GM21723 (cell line): ENCODE results near the gene NT5DC1.
"Not testable (repeated sequence)": the region's sequence is repeated elsewhere in the genome, so short reads cannot be mapped to it uniquely, and the experiment has no call there.

Experiments used
- ATAC-seq: cut with Tn5 transposase; IDR thresholded peaks from one replicate; pipeline ENCODE4 v1.9.1; 2021; ENCODE audit warnings: mild to moderate bottlenecking, moderate library complexity; ENCODE audit not compliant: unreplicated experiment

NT5DC1 gene

DNA sequence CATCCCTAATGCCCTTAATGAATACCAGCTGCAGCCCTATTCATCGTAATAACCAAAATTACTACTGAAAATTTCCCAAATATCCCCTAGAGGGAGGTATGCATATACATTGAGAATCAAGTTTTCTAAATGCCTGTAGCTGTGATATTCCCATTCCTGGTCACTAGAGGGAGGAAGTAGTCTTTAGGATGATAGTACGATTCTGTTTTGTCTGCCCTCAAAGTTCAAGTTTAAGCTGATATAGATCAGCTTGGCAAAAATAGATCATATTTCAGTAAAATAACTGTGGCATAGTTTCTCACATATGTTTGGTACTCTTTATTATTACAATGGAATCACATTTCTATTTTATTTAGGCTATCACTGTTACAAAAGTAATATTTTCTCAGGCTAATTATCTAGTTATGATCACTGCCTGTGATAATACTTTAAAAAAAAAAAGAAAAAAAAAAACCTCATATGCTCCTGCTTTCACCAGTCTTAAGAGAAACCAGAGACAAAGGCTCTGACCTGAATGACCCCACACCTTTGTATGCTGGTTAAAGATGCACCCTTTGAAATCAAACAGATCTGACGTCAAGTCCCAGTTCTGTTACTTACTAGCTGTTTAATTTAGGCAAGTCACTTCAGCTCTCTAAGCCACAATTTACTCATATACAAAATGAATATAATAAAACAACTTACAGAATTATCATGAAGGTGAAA is 168.1 kb downstream of the NT5DC1 start:
- peak; percentile 85 for ATAC-seq

DNA sequence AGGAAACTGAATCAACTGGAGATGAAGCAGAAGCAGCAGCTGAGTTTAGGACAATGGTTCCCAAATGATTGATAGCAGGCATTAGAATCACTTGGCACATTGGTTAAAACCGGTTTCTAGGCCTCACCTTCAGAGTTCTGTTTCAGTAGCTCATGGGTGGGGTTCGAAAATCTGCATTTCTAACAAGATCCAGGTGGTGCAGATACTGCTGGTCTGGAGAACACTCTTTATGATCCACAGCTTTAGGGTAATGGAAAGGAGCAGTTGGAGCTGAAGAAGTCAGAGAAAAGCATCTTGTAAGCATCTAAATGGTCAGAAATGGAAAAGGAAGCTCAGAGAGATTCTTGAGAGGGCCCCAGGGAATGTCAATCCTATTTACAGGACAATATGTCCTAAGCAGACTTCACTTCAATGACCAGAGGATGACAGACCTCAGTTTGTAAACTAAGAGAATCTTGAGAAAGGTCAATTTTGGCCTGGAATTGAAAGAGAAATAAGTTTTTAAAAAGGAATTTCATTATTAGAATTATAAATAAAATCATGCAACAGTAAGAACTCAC is 170.6 kb downstream of the NT5DC1 start:
- no peak for ATAC-seq

DNA sequence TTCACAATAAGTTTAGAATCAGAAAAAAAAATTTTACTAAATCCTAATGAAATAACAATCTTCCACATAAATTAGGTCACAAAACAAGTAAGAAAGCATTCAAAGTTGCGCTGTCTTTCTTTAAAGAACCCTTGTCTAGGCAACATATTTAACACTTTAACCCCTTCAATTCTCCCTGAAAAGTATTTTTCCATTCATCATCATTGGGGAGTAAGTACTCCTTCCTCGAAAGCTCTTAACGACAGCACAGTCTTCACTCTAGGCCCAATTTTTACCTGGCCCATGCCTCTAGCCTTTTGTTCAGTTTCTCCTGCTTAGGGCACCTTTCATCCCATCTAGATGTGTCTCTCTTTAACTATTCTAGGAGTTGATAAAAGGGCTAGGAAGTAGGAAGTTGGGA is 176.5 kb downstream of the NT5DC1 start:
- ATAC-seq: no peak

DNA sequence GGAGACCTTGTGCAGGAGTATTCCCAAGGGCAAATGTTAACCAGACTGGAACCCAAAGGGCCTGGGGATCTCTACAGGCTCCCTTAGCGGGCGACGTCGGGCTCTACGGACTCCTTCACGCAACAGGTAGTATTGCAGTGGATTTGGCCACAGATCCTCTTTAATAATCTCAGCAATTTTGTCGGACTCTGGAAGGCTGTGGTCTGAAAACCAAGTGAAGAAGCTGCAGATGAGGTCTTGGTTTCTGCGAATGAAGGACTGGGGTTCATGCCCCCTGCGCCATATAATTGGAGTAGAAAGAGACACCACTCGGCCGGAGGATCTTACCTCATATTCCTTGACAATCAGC is 177.8 kb downstream of the NT5DC1 start:
- no peak for ATAC-seq

DNA sequence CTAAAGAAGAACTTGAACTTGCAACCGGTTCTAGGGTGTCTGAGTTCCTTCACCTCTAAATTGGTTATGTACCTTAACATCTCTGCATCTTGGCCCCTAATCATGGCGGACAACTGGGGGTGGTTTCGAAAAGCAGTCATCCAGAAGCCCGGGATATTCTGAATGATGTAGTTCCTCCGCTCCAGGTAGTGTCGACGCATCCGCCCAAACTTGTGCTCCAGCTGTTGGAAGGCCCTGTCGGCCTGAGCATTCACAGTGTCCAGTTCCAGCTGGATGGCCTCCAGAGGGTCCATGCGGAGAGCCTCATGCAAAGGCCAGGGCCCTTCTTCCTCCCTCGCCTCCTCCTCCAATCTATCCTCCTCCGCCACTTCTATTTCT is 178.2 kb downstream of the NT5DC1 start:
- ATAC-seq: no peak

DNA sequence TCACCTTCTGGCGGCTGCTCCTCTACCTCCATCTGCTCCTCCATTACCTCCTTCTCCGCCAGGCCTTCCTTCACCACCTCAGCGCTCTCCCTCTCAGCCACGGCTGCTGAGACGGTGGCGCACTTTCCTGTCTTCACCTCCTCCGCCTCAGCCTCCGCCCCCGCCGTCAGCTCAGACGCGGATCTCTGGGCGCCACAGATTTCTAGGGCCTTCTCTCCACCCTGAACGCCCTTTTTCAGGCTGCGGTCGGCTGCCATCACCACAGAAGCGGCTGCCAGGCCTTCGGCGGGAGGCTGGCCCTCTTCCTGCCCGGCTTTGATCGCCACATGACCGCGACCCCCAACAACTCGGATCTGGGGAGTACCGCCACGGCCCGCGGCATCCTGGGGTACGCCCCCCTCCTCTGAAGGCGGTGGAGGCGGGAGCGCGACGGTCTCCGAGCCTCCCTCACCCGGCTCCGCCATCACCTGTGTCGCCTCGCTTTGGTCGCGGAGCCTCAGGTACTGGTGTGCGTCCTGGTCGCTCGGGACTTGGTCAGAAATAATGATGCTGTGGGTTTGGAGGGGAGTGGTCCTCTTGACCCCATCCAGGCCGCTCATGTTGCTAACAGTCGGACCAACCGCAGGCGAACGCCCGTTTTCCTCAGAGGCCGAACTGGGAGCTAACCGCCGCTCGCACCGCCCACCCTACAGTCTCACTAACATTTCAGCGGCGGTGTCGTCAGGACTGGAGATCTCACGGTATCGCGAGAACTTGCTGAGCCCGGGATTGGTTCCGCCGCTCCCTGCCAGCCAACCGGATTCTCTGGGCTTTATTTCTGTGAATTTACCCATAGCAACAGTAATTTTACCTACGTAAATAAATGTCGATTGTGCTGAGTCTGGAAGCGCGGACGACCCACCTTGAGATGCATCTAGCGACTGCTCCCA is 178.8 kb downstream of the NT5DC1 start, which contains the start of gene TSPYL1:
TSS of gene TSPYL1 (minus strand) at position 699 of the 929 bp plus-strand sequence. CDS start at position 599, 100 bp downstream.
- peak; percentile 95 for ATAC-seq

DNA sequence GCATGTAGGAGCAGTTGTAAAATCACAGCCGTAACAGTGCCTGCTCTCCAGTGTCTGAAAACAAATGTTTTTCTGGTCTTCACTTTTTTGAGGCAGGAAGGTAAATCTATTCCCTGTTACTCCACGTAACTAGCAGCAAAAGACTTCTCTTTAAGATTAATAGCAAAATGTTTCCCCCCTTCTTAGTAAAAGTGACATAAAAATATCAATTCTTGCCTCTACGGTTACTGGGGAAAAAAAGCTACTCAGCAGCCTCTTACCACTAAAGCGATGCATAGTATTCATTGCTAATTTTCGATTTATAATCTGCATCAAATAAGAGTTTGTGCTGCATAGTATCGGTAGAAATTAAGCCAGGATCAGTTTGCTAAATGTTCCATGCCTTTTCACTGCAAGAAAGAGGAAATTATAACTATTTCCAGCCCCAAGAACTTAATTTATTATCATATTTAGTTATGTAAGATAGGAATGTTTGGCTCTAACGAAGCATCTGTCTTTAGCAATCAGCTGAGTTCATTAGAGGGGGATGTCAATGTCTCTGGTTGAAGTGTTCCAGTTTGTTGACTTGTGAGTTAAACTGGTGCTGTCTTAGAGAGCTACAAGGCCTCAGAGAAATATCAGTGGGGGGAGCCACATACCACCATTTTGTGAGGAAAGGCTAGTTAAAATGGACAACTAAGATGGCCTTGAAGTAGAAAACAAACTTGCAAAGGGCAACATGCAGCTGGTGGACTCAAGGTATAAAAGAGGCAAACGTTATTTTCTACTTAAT is 179.7 kb downstream of the NT5DC1 start:
- no peak for ATAC-seq

DNA sequence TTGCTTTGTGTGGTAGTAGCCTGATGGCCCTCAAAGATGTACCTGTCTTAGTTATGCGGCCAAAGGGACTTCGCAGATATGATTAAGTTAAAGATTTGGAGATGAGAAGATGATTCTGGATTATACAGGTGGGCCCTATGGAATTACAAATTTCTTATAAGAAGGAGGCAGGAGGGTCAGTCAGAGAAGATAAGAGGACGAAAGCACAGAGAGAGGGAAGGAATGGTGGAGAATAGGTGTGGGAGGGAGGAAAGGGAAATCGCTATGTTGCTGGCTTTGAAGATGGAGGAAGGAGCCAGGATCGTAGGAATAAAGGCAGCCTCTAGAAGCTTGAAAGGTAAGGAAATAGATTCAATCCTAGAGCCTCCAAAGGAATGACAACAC is 180.3 kb downstream of the NT5DC1 start:
- ATAC-seq: no peak

DNA sequence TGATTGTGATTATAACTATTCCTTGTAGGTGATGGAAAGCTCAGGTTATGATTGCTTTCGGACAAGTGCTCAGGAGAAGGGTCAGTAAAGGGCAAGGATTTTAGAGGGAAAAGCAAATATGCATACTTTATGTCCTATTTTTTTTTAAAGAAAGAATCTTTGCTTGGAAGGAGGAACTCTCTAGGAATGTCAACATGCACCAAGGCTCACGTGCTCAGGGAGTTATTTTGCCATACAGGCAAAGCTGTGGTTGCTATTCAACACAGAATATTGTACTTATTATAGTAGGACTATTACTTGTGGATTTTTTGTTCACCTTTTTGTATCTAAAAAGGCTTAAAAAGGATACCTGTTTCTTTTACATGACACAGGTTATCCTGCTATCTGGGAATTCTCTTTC is 182.0 kb downstream of the NT5DC1 start:
- no peak for ATAC-seq

DNA sequence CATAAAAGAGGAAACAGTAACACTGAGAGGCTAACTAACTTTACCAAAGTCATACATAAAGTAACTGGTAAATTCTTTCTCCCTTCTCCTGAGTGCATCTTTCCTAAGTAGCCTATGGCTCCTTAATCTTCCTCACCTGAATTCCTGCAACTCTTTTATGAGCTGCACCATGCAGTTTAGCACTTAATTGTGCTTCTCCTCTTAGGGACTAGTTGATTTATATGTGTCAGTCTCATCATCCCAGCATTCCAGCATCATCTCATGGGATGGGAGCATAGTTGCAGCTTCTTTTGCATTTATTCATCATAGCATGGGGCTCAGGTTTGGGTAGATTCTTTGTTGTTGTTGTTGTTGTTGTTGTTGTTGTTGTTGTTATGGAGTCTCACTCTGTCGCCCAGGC is 182.5 kb downstream of the NT5DC1 start:
- no peak for ATAC-seq

DNA sequence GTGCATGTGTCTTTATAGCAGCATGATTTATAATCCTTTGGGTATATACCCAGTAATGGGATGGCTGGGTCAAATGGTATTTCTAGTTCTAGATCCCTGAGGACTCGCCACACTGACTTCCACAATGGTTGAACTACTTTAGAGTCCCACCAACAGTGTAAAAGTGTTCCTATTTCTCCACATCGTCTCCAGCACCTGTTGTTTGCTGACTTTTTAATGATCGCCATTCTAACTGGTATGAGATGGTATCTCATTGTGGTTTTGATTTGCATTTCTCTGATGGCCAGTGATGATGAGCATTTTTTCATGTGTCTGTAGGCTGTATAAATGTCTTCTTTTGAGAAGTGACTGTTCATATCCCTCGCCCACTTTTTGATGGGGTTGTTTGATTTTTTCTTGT is 184.3 kb downstream of the NT5DC1 start:
- not testable (repeated sequence) for ATAC-seq

DNA sequence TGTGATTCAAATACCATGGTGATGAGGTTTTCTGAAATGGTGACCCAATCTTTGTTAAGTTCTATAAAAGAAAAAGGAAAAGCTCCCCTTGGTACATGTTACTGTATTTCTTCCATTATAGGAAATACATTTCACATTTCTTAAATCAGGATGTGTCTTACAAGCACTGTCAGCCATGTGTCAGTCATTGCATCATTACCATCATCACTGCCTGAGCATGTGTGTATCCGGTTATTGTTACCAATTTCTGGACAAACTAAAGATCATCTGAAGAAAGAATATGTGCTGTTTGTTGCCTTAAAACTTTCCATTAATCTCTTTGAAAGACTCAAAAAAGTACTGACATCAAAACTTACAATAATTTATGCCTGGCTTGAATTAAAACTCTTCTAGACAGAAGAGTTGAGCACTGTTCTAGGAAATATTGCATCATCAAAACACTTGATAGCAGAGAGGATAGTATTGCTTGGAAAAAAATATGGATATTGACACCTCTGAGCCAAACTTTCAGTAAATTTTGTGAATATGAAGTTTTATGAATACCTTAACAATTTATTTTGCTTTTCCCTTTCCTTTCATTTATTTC is 186.2 kb downstream of the NT5DC1 start:
- no peak for ATAC-seq

DNA sequence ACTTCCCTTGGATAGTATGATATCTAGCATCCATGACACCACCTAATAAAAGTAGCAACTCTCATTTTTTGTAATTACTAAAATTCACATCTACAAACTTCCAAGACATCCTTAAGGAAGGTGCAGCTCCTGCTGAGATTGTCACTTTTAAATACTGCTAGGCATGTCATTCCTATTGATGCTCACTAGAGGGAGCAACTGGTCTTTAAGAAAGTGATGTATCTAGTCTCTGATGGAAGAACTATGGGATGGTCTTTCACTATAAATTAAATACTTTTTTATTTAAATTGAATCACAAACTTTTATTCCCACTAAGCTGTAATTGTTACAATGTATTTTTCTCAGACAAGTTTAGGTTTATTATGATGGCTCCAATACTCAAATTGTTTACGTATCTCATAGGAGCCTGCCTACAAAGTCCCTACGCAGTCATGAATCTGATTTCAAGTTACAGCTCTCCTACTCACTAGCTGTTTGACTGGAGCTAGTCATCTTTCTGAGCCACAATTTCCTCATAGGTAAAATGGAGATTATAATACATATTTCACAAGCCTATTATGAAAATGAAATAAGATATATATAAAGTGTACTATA is 187.1 kb downstream of the NT5DC1 start:
- ATAC-seq: peak; percentile 79

DNA sequence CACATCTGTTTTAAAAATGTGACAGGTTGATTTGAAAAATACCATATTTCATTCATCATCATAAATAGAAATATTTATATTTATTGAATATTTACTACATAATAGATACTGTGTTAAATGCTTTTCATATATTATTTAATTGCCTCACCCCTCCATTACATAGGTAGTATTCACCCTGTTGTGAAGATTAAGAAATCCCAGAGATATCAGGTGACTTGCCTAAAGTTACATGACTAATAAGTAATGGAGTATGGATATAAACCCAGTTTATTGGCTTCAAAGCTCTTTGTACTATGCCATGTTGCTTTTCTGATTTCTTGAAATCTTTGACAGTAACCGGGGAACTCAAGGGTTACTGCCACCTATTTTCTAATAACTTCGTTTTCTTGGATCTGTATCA is 189.2 kb downstream of the NT5DC1 start:
- ATAC-seq: no peak

DNA sequence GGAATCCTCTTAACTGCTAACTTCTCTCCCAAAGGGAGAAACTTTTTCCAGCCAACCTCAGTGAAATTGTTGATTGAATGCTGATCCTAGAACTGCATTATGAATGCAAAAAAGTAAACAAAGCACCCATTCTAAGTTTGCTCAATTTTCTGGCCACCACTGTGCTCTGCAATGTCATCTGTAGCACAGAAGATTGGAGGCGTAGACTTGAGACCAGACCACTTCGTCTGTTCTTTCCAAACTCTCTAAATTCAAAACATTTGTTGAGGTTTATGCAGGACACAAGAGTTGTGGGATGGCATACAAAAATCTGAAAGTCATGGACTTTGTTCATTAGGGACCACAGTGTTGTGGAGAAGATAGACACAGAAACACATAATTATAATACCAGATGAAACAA is 190.1 kb downstream of the NT5DC1 start:
- no peak for ATAC-seq

DNA sequence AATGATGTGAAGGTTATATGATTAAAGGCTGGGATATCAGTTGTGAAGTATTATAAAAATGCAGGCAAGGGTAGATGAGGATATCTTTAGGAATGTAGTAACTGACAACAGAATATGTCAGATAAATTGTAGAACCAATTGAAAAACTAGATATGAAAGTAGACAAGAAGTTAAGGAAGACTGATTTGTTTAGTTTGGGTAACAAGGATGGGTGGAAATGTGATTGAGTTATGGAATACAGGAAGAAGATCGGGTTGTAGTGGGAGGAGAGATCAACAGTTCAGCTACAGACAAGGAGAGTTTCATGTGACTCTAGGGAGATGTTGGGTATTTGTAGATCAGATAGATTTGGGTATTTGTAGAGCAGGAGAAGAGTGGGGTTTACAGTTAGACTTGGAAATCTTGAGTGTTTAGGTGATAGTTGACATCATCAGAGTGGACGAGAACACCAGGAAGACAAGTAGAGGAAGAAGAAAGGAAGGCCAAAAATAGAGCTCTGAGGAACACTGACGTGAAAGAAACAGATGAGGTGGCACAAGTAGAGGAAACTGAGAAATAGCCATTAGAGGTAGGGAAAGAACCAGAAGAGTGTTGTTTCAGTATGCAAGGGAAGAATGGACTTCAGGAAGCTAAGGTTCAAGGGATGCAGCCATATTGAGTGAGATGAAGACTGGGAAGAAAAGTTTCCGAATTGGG is 191.2 kb downstream of the NT5DC1 start:
- ATAC-seq: no peak

DNA sequence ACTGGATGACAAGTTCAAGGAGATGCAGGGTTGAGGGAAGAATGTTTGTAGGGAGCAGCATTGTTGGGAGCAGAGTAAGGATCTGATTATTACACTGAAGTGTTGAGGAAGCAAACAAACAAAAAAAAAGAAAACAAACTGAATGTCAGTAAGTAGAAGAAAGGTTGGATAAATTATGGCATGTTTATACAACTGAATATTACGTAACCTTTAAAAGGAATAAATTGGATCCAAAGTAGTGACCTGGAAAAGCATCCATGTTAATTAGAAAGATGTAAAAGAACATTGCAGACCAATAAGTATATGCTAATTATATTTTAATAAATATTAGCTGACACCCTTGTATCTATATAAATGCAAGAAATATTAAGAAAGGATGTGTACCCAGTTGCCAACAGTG is 191.9 kb downstream of the NT5DC1 start:
- ATAC-seq: no peak

DNA sequence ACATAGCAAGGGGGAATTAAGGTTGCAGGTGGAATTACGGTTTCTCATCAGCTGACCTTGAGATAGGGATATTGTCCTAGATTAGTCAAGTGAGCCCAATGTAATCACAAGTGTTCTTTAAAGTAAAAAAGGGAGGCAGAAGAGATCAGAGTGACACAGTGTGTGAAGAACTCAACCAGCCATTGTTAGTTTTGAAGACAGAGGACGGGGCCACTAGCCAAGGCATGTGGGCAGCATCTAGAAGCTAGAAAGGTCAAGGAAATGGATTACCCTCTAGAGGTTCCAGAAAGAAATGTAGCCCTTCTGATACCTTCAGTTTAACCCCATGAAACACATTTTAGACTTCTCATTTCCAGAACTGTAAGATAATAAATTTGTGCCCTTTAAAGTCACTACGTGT is 197.6 kb downstream of the NT5DC1 start:
- no peak for ATAC-seq

DNA sequence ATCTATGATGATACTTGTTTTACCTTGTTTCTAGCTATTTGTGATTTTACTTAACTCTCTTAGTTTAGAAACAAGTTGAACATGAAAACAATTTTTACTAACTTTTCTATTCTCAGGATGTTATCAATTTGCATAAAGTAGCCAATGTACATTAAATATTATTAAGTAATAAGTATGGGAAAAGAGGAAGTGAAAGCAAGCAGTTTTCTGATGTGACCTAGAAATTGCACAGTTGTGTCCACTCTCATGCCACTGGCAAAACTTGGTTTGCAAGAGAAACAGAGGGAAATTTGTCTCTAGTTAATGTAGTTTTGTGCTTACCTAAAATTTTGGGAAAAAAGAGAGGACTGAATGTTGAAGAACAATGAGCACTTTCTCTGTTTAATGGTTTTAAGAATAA is 198.3 kb downstream of the NT5DC1 start:
- ATAC-seq: no peak
